ENCODE measurements around the gene OTUD3.
"Not testable (repeated sequence)": the region's sequence is repeated elsewhere in the genome, so short reads cannot be mapped to it uniquely, and the experiment has no call there.

OTUD3 gene

DNA sequence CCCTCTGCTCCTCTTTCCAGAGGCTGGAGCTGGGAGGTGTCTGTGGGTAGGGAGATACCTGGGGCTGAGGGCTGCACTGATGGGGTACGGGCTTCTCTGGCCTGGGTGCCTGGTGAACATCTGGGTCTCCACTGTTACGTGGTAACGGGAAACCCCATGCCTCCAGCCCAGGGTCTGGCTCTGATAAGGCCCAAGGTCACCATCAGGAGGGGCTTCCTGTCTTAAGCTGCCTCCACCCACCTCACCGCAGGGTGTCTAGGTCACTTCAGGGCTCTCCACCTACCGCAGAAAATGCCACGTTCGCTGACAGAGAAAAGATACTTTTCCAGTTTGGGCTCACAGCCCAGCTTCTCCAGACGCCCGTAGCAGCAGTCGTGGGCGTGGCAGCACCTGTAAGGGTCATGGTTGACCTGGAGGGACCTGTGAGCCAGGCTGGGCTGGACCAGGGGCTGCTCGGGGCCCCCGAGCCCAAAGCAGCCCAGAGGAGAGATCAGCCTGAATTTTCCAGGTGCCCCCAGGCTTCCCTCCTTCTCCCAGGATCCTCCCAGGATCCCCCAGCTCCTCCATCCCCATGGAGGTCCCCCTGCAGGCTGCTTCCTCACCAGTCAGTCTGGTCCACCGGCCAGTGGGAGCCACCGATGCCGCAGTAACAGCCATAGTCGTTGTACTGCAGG is 40.0 kb downstream of the OTUD3 start:
- no peak overlapping the region for H3K4me3 ChIP-seq (ENCODE audit: control insufficient read depth, low read depth, low read length)
- TF ChIP-seq, protein P1, sequence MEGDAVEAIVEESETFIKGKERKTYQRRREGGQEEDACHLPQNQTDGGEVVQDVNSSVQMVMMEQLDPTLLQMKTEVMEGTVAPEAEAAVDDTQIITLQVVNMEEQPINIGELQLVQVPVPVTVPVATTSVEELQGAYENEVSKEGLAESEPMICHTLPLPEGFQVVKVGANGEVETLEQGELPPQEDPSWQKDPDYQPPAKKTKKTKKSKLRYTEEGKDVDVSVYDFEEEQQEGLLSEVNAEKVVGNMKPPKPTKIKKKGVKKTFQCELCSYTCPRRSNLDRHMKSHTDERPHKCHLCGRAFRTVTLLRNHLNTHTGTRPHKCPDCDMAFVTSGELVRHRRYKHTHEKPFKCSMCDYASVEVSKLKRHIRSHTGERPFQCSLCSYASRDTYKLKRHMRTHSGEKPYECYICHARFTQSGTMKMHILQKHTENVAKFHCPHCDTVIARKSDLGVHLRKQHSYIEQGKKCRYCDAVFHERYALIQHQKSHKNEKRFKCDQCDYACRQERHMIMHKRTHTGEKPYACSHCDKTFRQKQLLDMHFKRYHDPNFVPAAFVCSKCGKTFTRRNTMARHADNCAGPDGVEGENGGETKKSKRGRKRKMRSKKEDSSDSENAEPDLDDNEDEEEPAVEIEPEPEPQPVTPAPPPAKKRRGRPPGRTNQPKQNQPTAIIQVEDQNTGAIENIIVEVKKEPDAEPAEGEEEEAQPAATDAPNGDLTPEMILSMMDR (IDR thresholded peaks at IDR 0.05; ENCODE audit: control insufficient read depth, insufficient read depth, low read depth, low read length, missing control alignments): no peak
- no peak for DNase-seq (ENCODE audit: low read depth)

DNA sequence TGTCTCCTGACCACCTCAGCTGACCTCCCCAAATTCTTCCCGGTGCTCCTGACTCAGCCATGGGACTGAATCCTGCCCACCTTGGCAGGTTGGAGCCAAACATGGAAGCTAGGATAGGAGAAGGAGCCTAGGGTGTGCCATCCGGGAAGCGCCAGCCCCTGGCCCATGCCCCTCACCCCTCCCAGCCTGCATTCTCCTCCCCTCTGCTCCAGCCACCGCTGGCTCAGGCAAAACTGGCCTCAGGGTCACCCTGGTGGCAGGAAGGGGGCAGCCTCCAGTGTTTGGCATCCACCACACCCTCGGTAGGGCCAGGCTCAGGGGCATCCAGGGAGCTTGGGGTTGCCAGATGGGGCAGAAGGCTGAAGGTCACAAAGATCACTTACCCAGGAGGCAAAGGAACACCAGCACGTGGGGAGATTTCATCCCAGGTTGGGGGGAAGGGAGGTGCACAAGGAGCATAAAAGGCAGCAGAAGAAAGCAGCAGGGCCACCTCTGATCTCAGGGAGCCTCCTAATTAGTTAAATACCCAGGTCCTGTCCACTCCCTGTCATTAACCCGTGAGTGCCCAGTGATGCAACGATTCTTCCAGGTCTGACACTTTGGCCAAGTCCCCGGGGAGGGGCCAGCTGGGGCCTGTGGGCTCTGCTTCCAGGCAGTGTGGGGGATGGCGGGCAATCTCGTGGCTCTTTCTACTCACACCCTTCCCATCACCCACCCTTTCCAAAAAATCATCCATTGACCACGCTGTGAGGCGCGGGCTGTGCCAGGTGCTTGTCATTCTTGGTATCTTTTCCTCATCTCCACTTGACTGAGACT is 41.1 kb downstream of the OTUD3 start, which contains the start of gene PLA2G2E:
Gene PLA2G2E (minus strand): TSS at position 481 of the 816 bp plus-strand sequence. CDS start 58 bp downstream, at position 423.
- H3K4me3 ChIP-seq (ENCODE audit: control insufficient read depth, low read depth, low read length): no peak within 1 kb of the TSS
- no peak for DNase-seq (ENCODE audit: low read depth)
- TF ChIP-seq, protein P1 (IDR thresholded peaks at IDR 0.05; ENCODE audit: control insufficient read depth, insufficient read depth, low read depth, low read length, missing control alignments): no peak

DNA sequence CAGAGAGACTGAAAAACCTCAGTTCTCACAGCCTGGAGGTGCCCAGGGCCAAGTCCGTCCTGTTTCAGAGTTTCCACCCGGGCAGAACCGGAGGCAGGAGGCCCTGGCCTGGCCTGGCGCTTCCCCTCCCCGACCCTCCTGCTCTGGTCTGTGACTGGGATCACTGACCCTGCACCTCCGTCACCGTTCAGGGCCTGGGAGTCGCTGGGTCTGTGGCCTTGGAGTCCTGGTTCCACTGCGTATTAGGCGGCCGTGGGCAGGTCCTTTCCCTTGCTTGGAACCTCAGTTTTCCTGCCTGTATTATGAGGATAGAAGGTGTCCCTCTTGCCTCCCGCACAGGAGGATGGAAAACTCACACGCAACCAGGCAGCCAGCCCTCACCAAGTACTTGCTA is 41.8 kb downstream of the OTUD3 start:
- H3K4me3 ChIP-seq (ENCODE audit: control insufficient read depth, low read depth, low read length): no peak overlapping the region
- TF ChIP-seq, protein P1 (IDR thresholded peaks at IDR 0.05; ENCODE audit: control insufficient read depth, insufficient read depth, low read depth, low read length, missing control alignments): no peak
- DNase-seq (ENCODE audit: low read depth): no peak

DNA sequence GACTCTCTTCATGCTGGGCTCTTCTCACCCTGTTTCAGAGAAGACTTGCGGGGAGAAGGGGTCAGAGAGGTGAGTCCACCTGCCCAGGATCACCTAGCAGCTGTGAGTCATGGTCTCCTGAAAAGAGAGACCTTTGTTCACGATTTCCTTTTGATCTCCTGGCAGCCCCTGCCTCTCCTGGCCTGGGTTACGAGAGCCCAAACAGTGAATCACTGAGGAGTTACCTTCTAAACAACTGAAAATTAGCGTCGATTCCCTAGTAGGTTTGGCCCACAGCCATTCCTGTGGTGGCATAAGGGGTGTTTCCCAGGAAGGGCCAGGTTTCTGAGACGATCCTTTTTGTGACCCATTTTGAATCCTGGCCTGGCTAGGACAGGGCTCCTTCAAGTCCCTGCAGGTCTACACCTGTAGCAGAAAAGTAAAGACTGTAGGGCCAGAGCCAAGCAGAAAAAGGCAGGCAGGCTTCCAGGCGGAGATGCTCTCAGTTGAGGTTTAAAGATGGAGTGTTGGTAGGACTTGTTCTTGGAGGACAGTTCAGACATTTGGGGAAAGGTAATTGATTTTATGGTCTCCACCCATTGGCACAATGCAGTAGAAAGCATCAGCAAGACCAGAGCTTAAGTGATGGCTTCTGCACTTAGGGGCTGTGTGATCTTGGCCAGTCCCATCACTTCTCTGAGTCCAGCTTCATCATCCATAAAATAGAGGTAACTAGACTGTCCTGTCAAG is 43.3 kb downstream of the OTUD3 start:
- no peak for DNase-seq (ENCODE audit: low read depth)
- no peak overlapping the region for H3K4me3 ChIP-seq (ENCODE audit: control insufficient read depth, low read depth, low read length)
- TF ChIP-seq, protein P1 (IDR thresholded peaks at IDR 0.05; ENCODE audit: control insufficient read depth, insufficient read depth, low read depth, low read length, missing control alignments): no peak

DNA sequence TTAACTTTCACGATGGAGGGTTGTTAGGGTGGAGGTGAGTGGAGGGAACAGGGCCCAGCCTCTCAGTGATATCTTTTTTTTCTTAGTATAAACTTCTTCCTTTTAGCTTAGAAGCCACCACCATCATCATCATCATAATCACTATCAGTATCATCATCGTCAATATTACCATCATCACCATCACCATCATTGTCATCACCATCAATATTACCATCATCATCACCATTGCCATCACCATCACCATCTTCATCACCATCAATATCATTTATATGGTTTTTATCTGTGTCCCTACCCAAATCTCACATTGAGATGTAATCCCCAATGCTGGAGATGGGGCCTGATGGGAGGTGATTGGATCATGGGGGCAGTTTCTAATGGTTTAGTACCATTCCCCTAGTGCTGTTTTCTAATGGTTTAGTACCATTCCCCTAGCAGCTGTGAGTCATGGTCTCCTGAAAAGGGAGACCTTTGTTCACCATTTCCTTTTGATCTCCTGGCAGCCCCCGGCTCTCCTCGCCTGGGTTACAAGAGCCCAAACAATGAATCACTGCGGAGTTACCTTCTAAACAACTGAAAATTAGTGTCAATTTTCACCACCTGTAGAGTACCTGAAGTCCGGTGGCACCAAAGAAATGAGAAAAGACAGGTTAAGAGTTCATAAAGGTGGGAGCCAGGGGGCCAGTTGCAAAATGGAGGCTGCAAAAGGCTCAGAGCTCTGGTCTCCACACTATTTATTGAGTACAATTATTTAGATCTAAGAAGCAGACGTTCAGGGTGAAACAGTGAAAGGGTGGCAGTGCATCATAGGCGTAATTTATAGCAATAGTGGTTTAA is 44.3 kb downstream of the OTUD3 start:
- TF ChIP-seq, protein P1 (IDR thresholded peaks at IDR 0.05; ENCODE audit: control insufficient read depth, insufficient read depth, low read depth, low read length, missing control alignments): no peak
- no peak overlapping the region for H3K4me3 ChIP-seq (ENCODE audit: control insufficient read depth, low read depth, low read length)
- no peak for DNase-seq (ENCODE audit: low read depth)

DNA sequence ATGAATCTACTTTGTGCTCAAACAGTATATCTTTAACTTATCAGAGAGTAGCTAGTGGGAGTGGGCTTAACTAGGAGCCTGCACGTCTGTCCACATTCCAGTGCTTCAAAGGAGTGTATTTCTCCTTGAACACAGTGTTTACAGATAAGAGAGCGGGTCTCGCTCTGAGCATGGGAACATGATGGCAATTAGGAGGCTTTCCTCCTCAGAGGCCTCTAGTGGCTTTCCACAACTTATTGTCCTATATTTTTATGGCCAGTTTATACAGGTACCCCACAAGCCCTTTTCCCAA is 44.9 kb downstream of the OTUD3 start:
- not testable (repeated sequence) for DNase-seq (ENCODE audit: low read depth)

More for the DNA sequence above, 44.9 kb downstream of the OTUD3 start:
- H3K4me3 ChIP-seq (ENCODE audit: control insufficient read depth, low read depth, low read length): not testable (repeated sequence)
